B cell (primary cell): ENCODE measurements around the gene TNFRSF6B. TPM values are rescaled to one million over a fixed set of nuclear protein-coding genes. Genes with fewer than 3 reads are reported as not detected.

ENCODE experiments used
- ATAC-seq: fragments of 200-7000 bp; cut with Tn5 transposase; one replicate; pipeline ENCODE4 v1.10.0; 2021; ENCODE audit warnings: low read depth, mild to moderate bottlenecking, moderate number of reproducible peaks, moderate library complexity
- CTCF ChIA-PET: fragments of 350-600 bp; sonication (Branson Sonifier 250); formaldehyde crosslinking; loops from one replicate; lab custom pipeline; 2021; ENCODE audit warnings: antibody characterized with exemption, inconsistent platforms; lab: Charles Lee
- POLR2A ChIA-PET: fragments of 350-600 bp; sonication (Branson Sonifier 250); formaldehyde crosslinking; loops from one replicate; lab custom pipeline; 2021; ENCODE audit warnings: antibody characterized with exemption; lab: Charles Lee
- DNase-seq: peaks from one replicate; pipeline ENCODE4 v3.0.0; 2013
- H2AFZ ChIP-seq: 2 replicates; pipeline ENCODE4 v1.6.1; 2012; ENCODE audit warnings: mild to moderate bottlenecking, low read depth, low read length; ENCODE audit not compliant: insufficient read depth, poor library complexity, severe bottlenecking
- H3K27ac ChIP-seq, 2 donors: 1 replicate in 1 of 2; 2 replicates in 1 of 2; pipeline ENCODE4 v1.5.1; 2012 to 2013; ENCODE audit warnings: low read length in 2 of 2, mild to moderate bottlenecking in 2 of 2, moderate library complexity in 1 of 2
- H3K27me3 ChIP-seq, 4 experiments: fragments of 200-600 bp in 1 of 4; sonication (generic) in 1 of 4; replicated peaks in 1 of 4; 1 replicate in 2 of 4; 2 replicates in 2 of 4; pipeline versions ENCODE4 v1.6.1 to v1.7.0; 2013 to 2016; ENCODE audit warnings: low read length in 3 of 4, mild to moderate bottlenecking in 2 of 4, mixed read lengths in 1 of 4, moderate library complexity in 1 of 4; ENCODE audit not compliant: insufficient read depth in 4 of 4, control insufficient read depth in 3 of 4; ENCODE audit errors: control extremely low read depth in 1 of 4
- H3K36me3 ChIP-seq, 2 experiments: replicated peaks in 1 of 2; 1 replicate in 1 of 2; 2 replicates in 1 of 2; pipeline versions ENCODE4 v1.6.1 to v1.7.1; 2013; ENCODE audit warnings: low read length in 1 of 2; ENCODE audit not compliant: insufficient read depth in 2 of 2, control insufficient read depth in 1 of 2; ENCODE audit errors: control extremely low read depth in 1 of 2, extremely low read depth in 1 of 2
- H3K4me1 ChIP-seq, 2 donors: fragments of 200-600 bp in 1 of 2; sonication (generic) in 1 of 2; 1 replicate in 1 of 2; 2 replicates in 1 of 2; pipeline versions ENCODE4 v1.5.1 to v1.6.1; 2013 to 2017; ENCODE audit warnings: low read length in 2 of 2; ENCODE audit not compliant: control insufficient read depth in 2 of 2, insufficient read depth in 2 of 2
- H3K4me2 ChIP-seq: replicated peaks from 2 replicates; pipeline ENCODE3; 2012; ENCODE audit warnings: mild to moderate bottlenecking, low read depth, low read length; ENCODE audit not compliant: poor library complexity, severe bottlenecking
- H3K4me3 ChIP-seq, 5 experiments: fragments of 200-600 bp in 1 of 5; sonication (generic) in 1 of 5; 1 replicate in 3 of 5; 2 replicates in 2 of 5; pipeline versions ENCODE4 v1.5.1 to v1.7.0; 2011 to 2016; ENCODE audit warnings: low read length in 4 of 5, mild to moderate bottlenecking in 4 of 5, low read depth in 2 of 5, control low read depth in 1 of 5, moderate library complexity in 1 of 5; ENCODE audit not compliant: insufficient read depth in 1 of 5; ENCODE audit errors: control extremely low read depth in 1 of 5, extremely low read depth in 1 of 5
- H3K79me2 ChIP-seq: fragments of 200-600 bp; sonication (generic); one replicate; pipeline ENCODE4 v1.6.0; 2016; ENCODE audit warnings: low read length; ENCODE audit not compliant: control insufficient read depth, insufficient read depth
- H3K9ac ChIP-seq: fragments of 200-600 bp; sonication (generic); 2 replicates; pipeline ENCODE4 v1.6.1; 2017; ENCODE audit warnings: mild to moderate bottlenecking, low read length, moderate library complexity
- H3K9me3 ChIP-seq, 3 donors: one replicate each; pipeline versions ENCODE4 v1.6.1 to v1.7.1; 2013; ENCODE audit warnings: low read length in 2 of 3; ENCODE audit not compliant: control insufficient read depth in 2 of 3, insufficient read depth in 1 of 3; ENCODE audit errors: control extremely low read depth in 1 of 3
- H4K20me1 ChIP-seq: 2 replicates; pipeline ENCODE4 v1.6.0; 2012; ENCODE audit warnings: mild to moderate bottlenecking, low read length; ENCODE audit not compliant: insufficient read depth, control insufficient read depth, poor library complexity, severe bottlenecking
- H3K27ac Mint-ChIP-seq: one replicate; pipeline ENCODE4 v1.8.0; 2021; ENCODE audit warnings: mixed read lengths
- H3K27me3 Mint-ChIP-seq: one replicate; pipeline ENCODE4 v1.8.0; 2021; ENCODE audit warnings: mixed read lengths
- H3K4me1 Mint-ChIP-seq: one replicate; pipeline ENCODE4 v1.8.0; 2021; ENCODE audit warnings: mixed read lengths
- H3K4me3 Mint-ChIP-seq: one replicate; pipeline ENCODE4 v1.8.0; 2021; ENCODE audit warnings: mixed read lengths
- H3K9me3 Mint-ChIP-seq: one replicate; pipeline ENCODE4 v1.8.0; 2022; ENCODE audit warnings: mixed read lengths; ENCODE audit not compliant: insufficient read depth
- EZH2 ChIP-seq: IDR thresholded peaks from 2 replicates; pipeline ENCODE4 v1.6.1; 2012; ENCODE audit warnings: borderline replicate concordance, low read depth, mild to moderate bottlenecking, moderate library complexity, low read length; ENCODE audit not compliant: insufficient read depth, poor library complexity, severe bottlenecking
- WGBS: methylation state at CpG from one replicate; pipeline ENCODE4 v1.1.5; 2013; ENCODE audit warnings: missing lambda C conversion rate; ENCODE audit not compliant: insufficient coverage; 5-methylcytosine and 5-hydroxymethylcytosine counted together
- intact Hi-C: fragments of 100-400 bp; cut with micrococcal nuclease; formaldehyde crosslinking; loops from one replicate; pipeline ENCODE4 v1.10.0; 2022
- polyA plus RNA-seq: library from polyadenylated mRNA; depleted of rRNA; stranded (reverse); fragments of >200 nt; gene quantifications from 2 replicates; pipeline ENCODE4 v1.2.3, GENCODE V29; 2012
- total RNA-seq, 2 donors: library from RNA; stranded (reverse); fragments of 120-200 nt in 1 of 2; gene quantifications; 1 replicate in 1 of 2; 2 replicates in 1 of 2; pipeline versions ENCODE4 v1.2.3 to v1.2.4, GENCODE V29; 2013 to 2022
- TF ChIP-seq, protein P1 (sequence below): fragments of 200-600 bp; IDR thresholded peaks from one replicate; pipeline ENCODE4 v1.8.0; 2022; ENCODE audit warnings: antibody characterized with exemption, mild to moderate bottlenecking

Gene TNFRSF6B
- total and polyA plus RNA-seq, 2 donors (not counting 1 experiment from before 2014, with no cell fraction given) = 6.7 TPM; not detected in 1

GRCh38 chr20:63691711-63692435 lies 4.6 kb upstream of the TNFRSF6B start:
- Histone ChIP-seq H3K27me3 (peaks cover 0 to 4% (median 0%) of the 10 kb centered on the region in 4 experiments), H4K20me1 (peaks cover 21% of the 10 kb centered on the region), H3K36me3 (peaks cover 0 to 5% of the 10 kb centered on the region in 2 experiments), H3K27ac (no peak overlapping the region), H3K79me2 (no peaks in the 10 kb centered on the region), H3K9ac (no peak overlapping the region), H3K9me3 (peaks cover 0 to 5% (median 0%) of the 10 kb centered on the region in 3 donors), H3K4me2 (no peak overlapping the region), H3K4me3 (no peak overlapping the region), H3K4me1 (peaks cover 11 to 20% of the 10 kb centered on the region in 2 donors), H2AFZ (no peak overlapping the region)
- TF ChIP-seq, protein P1, sequence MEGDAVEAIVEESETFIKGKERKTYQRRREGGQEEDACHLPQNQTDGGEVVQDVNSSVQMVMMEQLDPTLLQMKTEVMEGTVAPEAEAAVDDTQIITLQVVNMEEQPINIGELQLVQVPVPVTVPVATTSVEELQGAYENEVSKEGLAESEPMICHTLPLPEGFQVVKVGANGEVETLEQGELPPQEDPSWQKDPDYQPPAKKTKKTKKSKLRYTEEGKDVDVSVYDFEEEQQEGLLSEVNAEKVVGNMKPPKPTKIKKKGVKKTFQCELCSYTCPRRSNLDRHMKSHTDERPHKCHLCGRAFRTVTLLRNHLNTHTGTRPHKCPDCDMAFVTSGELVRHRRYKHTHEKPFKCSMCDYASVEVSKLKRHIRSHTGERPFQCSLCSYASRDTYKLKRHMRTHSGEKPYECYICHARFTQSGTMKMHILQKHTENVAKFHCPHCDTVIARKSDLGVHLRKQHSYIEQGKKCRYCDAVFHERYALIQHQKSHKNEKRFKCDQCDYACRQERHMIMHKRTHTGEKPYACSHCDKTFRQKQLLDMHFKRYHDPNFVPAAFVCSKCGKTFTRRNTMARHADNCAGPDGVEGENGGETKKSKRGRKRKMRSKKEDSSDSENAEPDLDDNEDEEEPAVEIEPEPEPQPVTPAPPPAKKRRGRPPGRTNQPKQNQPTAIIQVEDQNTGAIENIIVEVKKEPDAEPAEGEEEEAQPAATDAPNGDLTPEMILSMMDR = no peak
- TF ChIP-seq EZH2 = no peak
- Mint-ChIP-seq H3K27me3 (no peaks in the 10 kb centered on the region), H3K27ac (peak overlapping the region; percentile 26), H3K4me3 (no peak overlapping the region), H3K4me1 (peaks cover 10% of the 10 kb centered on the region), H3K9me3 (no peaks in the 10 kb centered on the region)
- DNase-seq = no peak
- intact Hi-C loops = no loop called here
- WGBS = 75% methylated on average over 21 of the region's 21 CpGs
- CTCF ChIA-PET = no interaction called here
- POLR2A ChIA-PET = no interaction called here
- ATAC-seq = no peak

DNA sequence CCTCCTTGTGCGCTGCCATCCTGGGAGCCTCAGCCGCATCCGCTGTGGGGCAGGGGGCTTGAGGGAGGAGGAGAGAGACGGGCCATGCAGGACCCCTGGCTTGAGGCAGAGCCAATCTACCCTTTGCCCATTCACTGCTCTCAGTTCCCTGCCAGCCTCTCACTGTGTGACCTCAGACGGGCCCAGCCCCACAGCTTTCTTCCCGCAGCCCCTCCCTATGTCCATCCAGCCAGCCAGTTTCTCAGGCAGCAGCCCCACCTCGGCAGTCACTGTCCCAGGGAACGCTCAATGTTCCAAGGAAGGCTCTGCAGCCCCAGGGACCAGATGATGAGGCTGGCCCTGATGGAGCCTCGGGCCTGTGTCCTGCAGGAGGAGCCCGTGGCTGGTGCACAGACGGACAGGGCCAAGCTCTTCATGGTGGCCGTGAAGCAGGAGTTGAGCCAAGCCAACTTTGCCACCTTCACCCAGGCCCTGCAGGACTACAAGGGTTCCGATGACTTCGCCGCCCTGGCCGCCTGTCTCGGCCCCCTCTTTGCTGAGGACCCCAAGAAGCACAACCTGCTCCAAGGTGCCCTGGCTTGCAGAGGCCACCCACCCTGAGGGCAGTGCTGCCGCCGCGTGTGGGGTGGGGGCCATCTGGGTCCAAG lies 3.9 kb upstream of the TNFRSF6B start:
- POLR2A ChIA-PET = no interaction called here
- Histone ChIP-seq H3K79me2 (peaks cover 5% of the 10 kb centered on the region), H4K20me1 (peaks cover 28% of the 10 kb centered on the region), H3K9me3 (peaks cover 0 to 5% (median 0%) of the 10 kb centered on the region in 3 donors), H3K27ac (no peak overlapping the region), H3K9ac (no peak overlapping the region), H3K4me1 (peaks cover 18 to 20% of the 10 kb centered on the region in 2 donors), H3K36me3 (peaks cover 0 to 5% of the 10 kb centered on the region in 2 experiments), H3K4me2 (no peak overlapping the region), H2AFZ (no peak overlapping the region), H3K27me3 (peaks cover 0 to 5% (median 0%) of the 10 kb centered on the region in 4 experiments), H3K4me3 (no peak overlapping the region)
- H3K27me3 Mint-ChIP-seq = no peaks in the 10 kb centered on the region
- peaks cover 15% of the 10 kb centered on the region for H3K4me1 Mint-ChIP-seq
- DNase-seq = peak; percentile 16
- H3K27ac Mint-ChIP-seq = peak overlapping the region; percentile 59
- intact Hi-C loops = no loop called here
- 93% methylated on average over 18 of the region's 20 CpGs for WGBS
- no peak for TF ChIP-seq EZH2
- TF ChIP-seq, protein P1 = no peak
- no peak overlapping the region for H3K4me3 Mint-ChIP-seq
- CTCF ChIA-PET = no interaction called here
- H3K9me3 Mint-ChIP-seq = no peaks in the 10 kb centered on the region
- no peak for ATAC-seq
